Ovary (tissue), 9 donors: ENCODE measurements around the gene ADAM10. TPM values are rescaled to one million over a fixed set of nuclear protein-coding genes. Genes with fewer than 3 reads are reported as not detected.

Source experiments
- DNase-seq, 5 donors: peaks; one replicate each; pipeline ENCODE4 v3.0.0-alpha.2; 2019 to 2020
- H3K27ac ChIP-seq, 2 donors: fragments of 200-600 bp; one replicate each; pipeline versions ENCODE4 v1.5.1 to v1.8.0; 2019 to 2022
- H3K27me3 ChIP-seq: fragments of 200-600 bp; one replicate; pipeline ENCODE4 v1.8.0; 2022
- H3K36me3 ChIP-seq: fragments of 200-600 bp; sonication (generic); one replicate; pipeline ENCODE4 v1.5.1; 2019
- H3K4me1 ChIP-seq: one replicate; pipeline ENCODE4 v1.8.1; 2013; ENCODE audit warnings: mild to moderate bottlenecking, moderate library complexity; ENCODE audit not compliant: insufficient read depth
- H3K4me3 ChIP-seq: fragments of 200-600 bp; sonication (generic); one replicate; pipeline ENCODE4 v1.5.1; 2017
- H3K9me3 ChIP-seq, 2 donors: fragments of 200-600 bp in 1 of 2; sonication (generic) in 1 of 2; one replicate each; pipeline versions ENCODE4 v1.5.1 to v1.8.1; 2013 to 2019; ENCODE audit warnings: mild to moderate bottlenecking in 1 of 2, moderate library complexity in 1 of 2
- EP300 ChIP-seq: sonication (generic); formaldehyde crosslinking; IDR thresholded peaks from one replicate; pipeline ENCODE4 v1.6.1; 2017; ENCODE audit warnings: antibody characterized with exemption
- POLR2A ChIP-seq: fragments of 450-650 bp; IDR thresholded peaks from one replicate; pipeline ENCODE4 v1.6.1; 2017; ENCODE audit warnings: antibody characterized with exemption, mild to moderate bottlenecking, moderate library complexity
- WGBS, 3 donors: extraction: QIAGEN DNeasy Blood & Tissue Kit in 1 of 3; methylation state at CpG; one replicate each; pipeline versions ENCODE4 v1.1.5 to v1.1.7; 2013 to 2017; 5-methylcytosine and 5-hydroxymethylcytosine counted together
- intact Hi-C, 4 donors: fragments of 100-400 bp; cut with DNase I; formaldehyde crosslinking; loops; one replicate each; pipeline versions ENCODE4 v1.11.0 to v1.15.1; 2022 to 2023
- polyA plus RNA-seq, 2 donors: library from polyadenylated mRNA; stranded (reverse); fragments of 200-250 nt in 1 of 2; fragments of 350-450 nt in 1 of 2; fragmentation: Illumina TruSeq in 1 of 2; extraction: RNeasy Lipid Tissue Mini Kit (QIAGEN cat#74804) in 1 of 2; gene quantifications; one replicate each; pipeline ENCODE4 v1.2.3, GENCODE V29; 2013 to 2014
- total RNA-seq, 7 donors: library from RNA; depleted of rRNA in 2 of 7; stranded (reverse); fragments of >200 nt in 2 of 7; fragmentation: NEBNext Ultra II Directional in 3 of 7; extraction: Animal tissue kit (Norgen Biotek cat#: 25700) in 3 of 7; gene quantifications; one replicate each; pipeline versions ENCODE4 v1.1.0 to v1.2.4, GENCODE V29; 2016 to 2023
- TF ChIP-seq, protein P1 (sequence below), 3 donors: fragments of 450-650 bp in 2 of 3; fragments of 200-600 bp in 1 of 3; IDR thresholded peaks; one replicate each; pipeline versions ENCODE4 v1.5.1 to v1.8.0; 2016 to 2022; ENCODE audit warnings: antibody characterized with exemption in 3 of 3, mild to moderate bottlenecking in 1 of 3
- donor health status: DM: no; HTN: no; CAD: no; lungs with moderate emphysema.
- donor health status: DM: no; HTN: no; CAD: no.
- donor health status: Bipolar disorder and iron deficiency.
- donor health status: DM: yes; HTN: yes; CAD: no.
- donor health status: DM: no; HTN: no; CAD: no.
- donor health status: DM: yes; HTN: yes; CAD: no.

ADAM10 gene
- total and polyA plus RNA-seq, 9 donors, result 23.2 to 86.4 (median 63.0) TPM

DNA sequence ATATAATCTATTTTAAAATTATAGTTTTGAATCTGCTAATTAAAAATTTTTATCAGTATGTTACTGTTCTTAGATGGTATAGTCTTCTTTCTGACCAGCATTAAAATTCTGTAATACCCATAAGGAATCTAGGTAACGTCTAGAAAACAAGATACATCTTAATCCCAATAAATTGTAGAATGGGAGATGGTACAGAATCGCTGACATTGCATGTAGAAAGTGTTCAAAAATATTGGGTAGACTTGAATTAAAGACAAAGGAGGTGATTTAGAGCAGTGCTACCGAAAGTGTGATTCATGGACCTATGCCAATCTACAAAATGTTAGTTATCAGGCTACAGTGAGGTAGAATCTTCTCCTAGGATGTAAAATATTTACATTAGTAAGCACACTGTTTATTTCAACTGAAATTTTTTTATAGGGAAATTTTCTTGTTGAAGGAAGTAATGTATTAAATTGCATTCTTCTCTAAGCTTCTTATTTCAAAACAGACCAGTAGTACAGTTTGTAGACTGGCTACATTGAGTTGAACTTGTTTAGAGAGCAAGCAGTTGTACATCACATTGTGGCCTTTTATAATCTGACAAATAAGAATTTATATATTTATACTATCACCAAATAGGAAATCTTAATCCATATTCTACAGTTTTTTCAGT is 38.7 kb upstream of the ADAM10 start:
- intact Hi-C loops, result no loop called here
- DNase-seq, result no peak
- TF ChIP-seq POLR2A (no peak), EP300 (no peak)
- TF ChIP-seq, protein P1, sequence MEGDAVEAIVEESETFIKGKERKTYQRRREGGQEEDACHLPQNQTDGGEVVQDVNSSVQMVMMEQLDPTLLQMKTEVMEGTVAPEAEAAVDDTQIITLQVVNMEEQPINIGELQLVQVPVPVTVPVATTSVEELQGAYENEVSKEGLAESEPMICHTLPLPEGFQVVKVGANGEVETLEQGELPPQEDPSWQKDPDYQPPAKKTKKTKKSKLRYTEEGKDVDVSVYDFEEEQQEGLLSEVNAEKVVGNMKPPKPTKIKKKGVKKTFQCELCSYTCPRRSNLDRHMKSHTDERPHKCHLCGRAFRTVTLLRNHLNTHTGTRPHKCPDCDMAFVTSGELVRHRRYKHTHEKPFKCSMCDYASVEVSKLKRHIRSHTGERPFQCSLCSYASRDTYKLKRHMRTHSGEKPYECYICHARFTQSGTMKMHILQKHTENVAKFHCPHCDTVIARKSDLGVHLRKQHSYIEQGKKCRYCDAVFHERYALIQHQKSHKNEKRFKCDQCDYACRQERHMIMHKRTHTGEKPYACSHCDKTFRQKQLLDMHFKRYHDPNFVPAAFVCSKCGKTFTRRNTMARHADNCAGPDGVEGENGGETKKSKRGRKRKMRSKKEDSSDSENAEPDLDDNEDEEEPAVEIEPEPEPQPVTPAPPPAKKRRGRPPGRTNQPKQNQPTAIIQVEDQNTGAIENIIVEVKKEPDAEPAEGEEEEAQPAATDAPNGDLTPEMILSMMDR (IDR thresholded peaks at IDR 0.05), result no peak
- WGBS, 3 donors, result 89 to 93% (median 90%) methylated on average over 3 of the region's 3 CpGs
- Histone ChIP-seq H3K36me3 (no peaks in the 10 kb centered on the region), H3K9me3 (no peaks in the 10 kb centered on the region), H3K4me1 (peaks cover 1% of the 10 kb centered on the region), H3K27me3 (no peaks in the 10 kb centered on the region), H3K27ac (no peak overlapping the region), H3K4me3 (no peak overlapping the region)

DNA sequence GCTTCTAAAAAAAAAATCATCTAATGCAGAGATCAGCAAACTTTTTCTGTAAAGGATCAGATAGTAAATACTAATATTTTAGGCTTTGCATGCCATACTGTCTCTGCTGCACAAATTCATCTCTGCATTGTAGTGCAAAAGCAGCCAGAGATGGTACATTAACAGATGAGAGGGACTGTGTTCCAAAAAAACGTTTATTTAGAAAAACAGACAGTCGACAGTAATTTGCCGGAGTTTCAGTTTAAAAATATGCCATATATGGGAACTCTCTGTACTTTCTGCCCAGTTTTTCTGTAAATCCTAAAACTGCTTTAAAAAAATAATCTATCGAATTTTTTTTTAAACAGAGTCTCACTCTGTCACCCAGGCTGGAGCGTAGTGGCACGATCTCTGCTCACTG is 35.8 kb upstream of the ADAM10 start:
- Histone ChIP-seq H3K27me3 (no peaks in the 10 kb centered on the region), H3K9me3 (no peaks in the 10 kb centered on the region), H3K4me3 (no peak overlapping the region), H3K4me1 (peaks cover 1% of the 10 kb centered on the region), H3K27ac (no peak overlapping the region), H3K36me3 (no peaks in the 10 kb centered on the region)
- TF ChIP-seq, protein P1 (IDR thresholded peaks at IDR 0.05), result no peak
- DNase-seq, result no peak
- 23 to 27% (median 24%) methylated on average over 6 of the region's 6 CpGs for whole genome bisulfite sequencing, 3 donors
- intact Hi-C loops, result no loop called here

DNA sequence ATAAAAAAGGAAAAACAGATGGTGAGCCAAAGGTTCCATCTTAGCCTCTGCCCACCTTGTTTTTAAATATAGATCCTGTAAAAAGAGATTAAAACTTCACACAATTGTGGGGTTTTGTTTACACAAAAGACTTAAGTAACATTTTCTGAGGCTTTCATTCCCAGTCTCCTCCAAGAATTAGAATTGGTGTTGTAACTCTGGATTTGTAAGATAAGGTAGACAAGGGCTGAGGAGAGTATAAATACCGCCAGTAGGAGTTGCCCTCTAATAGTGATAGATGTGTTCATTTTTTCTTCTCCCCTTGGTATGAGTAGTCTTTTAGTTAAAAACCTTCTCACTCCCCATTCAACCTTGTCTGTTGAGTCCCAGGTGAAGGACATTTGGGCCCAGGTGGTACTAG is 30.0 kb upstream of the ADAM10 start:
- WGBS, 3 donors, result 80 to 93% (median 88%) methylated on average over 1 of the region's 1 CpG
- Histone ChIP-seq H3K4me1 (peaks cover under 1% of the 10 kb centered on the region), H3K9me3 (no peaks in the 10 kb centered on the region), H3K27ac (no peak overlapping the region), H3K4me3 (no peak overlapping the region), H3K27me3 (no peaks in the 10 kb centered on the region), H3K36me3 (no peaks in the 10 kb centered on the region)
- intact Hi-C loops, result no loop called here
- TF ChIP-seq EP300 (no peak), POLR2A (no peak)
- TF ChIP-seq, protein P1 (IDR thresholded peaks at IDR 0.05), result no peak
- no peak for DNase-seq

DNA sequence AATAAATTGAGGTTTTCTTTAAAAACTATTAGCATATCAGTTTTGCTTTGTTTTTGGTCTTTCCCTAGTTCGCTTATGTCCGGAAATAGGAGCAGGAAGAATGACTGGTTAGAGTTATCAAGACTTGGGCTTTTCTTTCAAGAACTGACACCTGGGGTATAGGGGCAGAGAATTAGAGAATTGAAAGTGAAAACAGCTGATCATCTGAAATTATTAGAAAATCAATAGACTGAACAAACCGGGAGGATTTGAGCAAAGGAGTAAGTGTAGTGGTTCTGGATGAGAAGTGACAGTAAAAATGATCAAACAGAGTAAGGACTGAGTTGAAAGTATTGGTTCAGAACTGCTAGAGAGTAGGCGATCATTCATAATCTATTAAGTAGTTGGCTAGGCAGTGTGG is 27.6 kb upstream of the ADAM10 start:
- Histone ChIP-seq H3K27me3 (no peaks in the 10 kb centered on the region), H3K9me3 (no peaks in the 10 kb centered on the region), H3K36me3 (no peaks in the 10 kb centered on the region), H3K4me3 (no peak overlapping the region), H3K27ac (no peak overlapping the region), H3K4me1 (peaks cover 9% of the 10 kb centered on the region)
- DNase-seq, result no peak
- TF ChIP-seq, protein P1 (IDR thresholded peaks at IDR 0.05), result no peak
- TF ChIP-seq POLR2A (no peak), EP300 (no peak)
- intact Hi-C loops, result no loop called here
- 82 to 87% (median 86%) methylated on average over 4 of the region's 4 CpGs for WGBS, 3 donors
